ENCODE data around the gene AUTS2.

The AUTS2 gene

GRCh38 chr7:70415179-70415972, 817.1 kb downstream of the AUTS2 start:
- no peak for DNase-seq

GRCh38 chr7:70416347-70416985, 818.2 kb downstream of the AUTS2 start:
- DNase-seq = no peak

- DNase-seq = no peak
These were observed 818.8 kb downstream of the AUTS2 start for GRCh38 chr7:70416986-70417655.

GRCh38 chr7:70419526-70420380, 821.5 kb downstream of the AUTS2 start:
- no peak for DNase-seq

- no peak for DNase-seq
These were observed 822.0 kb downstream of the AUTS2 start for GRCh38 chr7:70420381-70420662.

- no peak for DNase-seq
These were observed 823.0 kb downstream of the AUTS2 start for GRCh38 chr7:70421319-70421718.

- no peak for DNase-seq
These were observed 828.1 kb downstream of the AUTS2 start for GRCh38 chr7:70426249-70426880.

- no peak for DNase-seq
These were observed 834.3 kb downstream of the AUTS2 start for GRCh38 chr7:70432567-70433001.

GRCh38 chr7:70434376-70434775, 836.1 kb downstream of the AUTS2 start:
- DNase-seq = no peak

GRCh38 chr7:70434821-70435220, 836.5 kb downstream of the AUTS2 start:
- no peak for DNase-seq

GRCh38 chr7:70435634-70436033, 837.4 kb downstream of the AUTS2 start:
- DNase-seq = no peak

- DNase-seq = no peak
These were observed 838.6 kb downstream of the AUTS2 start for GRCh38 chr7:70436790-70437350.

GRCh38 chr7:70439651-70440050, 841.4 kb downstream of the AUTS2 start:
- no peak for DNase-seq

- DNase-seq = no peak
These were observed 848.3 kb downstream of the AUTS2 start for GRCh38 chr7:70446448-70447143.

- no peak for DNase-seq
These were observed 850.1 kb downstream of the AUTS2 start for GRCh38 chr7:70448312-70448906.

- DNase-seq = no peak
These were observed 852.5 kb downstream of the AUTS2 start for GRCh38 chr7:70450731-70451130.

GRCh38 chr7:70455925-70456324, 857.6 kb downstream of the AUTS2 start:
- no peak for DNase-seq

GRCh38 chr7:70456719-70457118, 858.4 kb downstream of the AUTS2 start:
- no peak for DNase-seq

- no peak for DNase-seq
These were observed 859.2 kb downstream of the AUTS2 start for GRCh38 chr7:70457482-70457881.

GRCh38 chr7:70457883-70458680, 859.8 kb downstream of the AUTS2 start:
- DNase-seq = no peak

Data from amniotic stem cell (primary cell).